HepG2 (cell line): Measurements from ENCODE around the gene ARHGEF40. TPM values are rescaled to one million over a fixed set of nuclear protein-coding genes. Genes with fewer than 3 reads are reported as not detected.

Experiments
- ATAC-seq: fragments of 200-7000 bp; cut with Tn5 transposase; 3 replicates; pipeline ENCODE4 v1.9.1; 2020; ENCODE audit warnings: mild to moderate bottlenecking, moderate library complexity
- BruUV-seq: library from RNA; stranded (reverse); fragments of 400-500 nt; replicated peaks from 2 replicates; lab custom pipeline; 2021; lab: Mats Ljungman, UMichigan
- CTCF ChIA-PET: fragments of 300-600 bp; formaldehyde crosslinking; extraction: SDS; loops from one replicate; lab custom pipeline; 2021; ENCODE audit warnings: low total read pairs, inconsistent platforms, low intra/inter-chr PET ratio; lab: Yijun Ruan, JAX
- POLR2A ChIA-PET: fragments of 350-600 bp; sonication (Branson Sonifier 250); formaldehyde crosslinking; loops from one replicate; lab custom pipeline; 2020; ENCODE audit warnings: antibody characterized with exemption, inconsistent platforms; lab: Yijun Ruan, JAX
- DNase-seq: peaks from one replicate; pipeline ENCODE4 v3.0.0-alpha.2; 2015; ENCODE audit warnings: low spot score
- FAIRE-seq: peaks from 3 replicates; lab custom pipeline; 2011; peaks lifted over from hg19 to GRCh38; lab: Jason Lieb, UNC
- H2AFZ ChIP-seq: one replicate; pipeline ENCODE4 v1.6.1; 2011; ENCODE audit warnings: low read length, inconsistent platforms
- H3K27ac ChIP-seq: fragments of 300-600 bp; 3 replicates; pipeline ENCODE4 v1.8.0; 2011; ENCODE audit warnings: mixed run types, mild to moderate bottlenecking, mixed read lengths, low read length, inconsistent platforms; ENCODE audit not compliant: insufficient read depth; ENCODE audit errors: extremely low read length
- H3K27me3 ChIP-seq, 2 experiments: fragments of 200-600 bp in 1 of 2; 2 replicates in 1 of 2; 3 replicates in 1 of 2; pipeline versions ENCODE4 v1.6.0 to v1.8.0; 2011; ENCODE audit warnings: low read length in 2 of 2, mild to moderate bottlenecking in 2 of 2, moderate library complexity in 2 of 2, inconsistent platforms in 1 of 2; ENCODE audit not compliant: insufficient read depth in 2 of 2, control insufficient read depth in 1 of 2
- H3K36me3 ChIP-seq, 2 experiments: fragments of 200-600 bp in 1 of 2; replicated peaks in 1 of 2; 2 replicates in 1 of 2; 3 replicates in 1 of 2; pipeline versions ENCODE4 v1.5.1 to v1.8.0; 2011; ENCODE audit warnings: low read length in 2 of 2, inconsistent platforms in 1 of 2; ENCODE audit not compliant: insufficient read depth in 2 of 2, control insufficient read depth in 1 of 2
- H3K4me1 ChIP-seq: 2 replicates; pipeline ENCODE4 v1.5.1; 2012; ENCODE audit warnings: low read length, inconsistent platforms; ENCODE audit not compliant: insufficient read depth
- H3K4me2 ChIP-seq: 2 replicates; pipeline ENCODE4 v1.6.0; 2011; ENCODE audit warnings: low read depth, low read length, inconsistent platforms
- H3K4me3 ChIP-seq, 3 experiments: fragments of 200-600 bp in 1 of 3; sonication (generic), shearing (Covaris generic) in 1 of 3; replicated peaks in 1 of 3; 2 replicates each; pipeline ENCODE4 v1.5.1; 2011 to 2016; ENCODE audit warnings: low read length in 3 of 3, inconsistent platforms in 2 of 3, low read depth in 2 of 3, mild to moderate bottlenecking in 2 of 3, control low read depth in 1 of 3, mixed read lengths in 1 of 3; ENCODE audit not compliant: insufficient read depth in 1 of 3
- H3K79me2 ChIP-seq: one replicate; pipeline ENCODE4 v1.6.1; 2011; ENCODE audit warnings: low read length, inconsistent platforms; ENCODE audit not compliant: insufficient read depth
- H3K9ac ChIP-seq: 2 replicates; pipeline ENCODE4 v1.6.0; 2011; ENCODE audit warnings: mild to moderate bottlenecking, low read depth, low read length, inconsistent platforms; ENCODE audit not compliant: insufficient read depth
- H3K9me3 ChIP-seq: 2 replicates; pipeline ENCODE4 v1.5.1; 2012; ENCODE audit warnings: mild to moderate bottlenecking, low read length
- H4K20me1 ChIP-seq: 2 replicates; pipeline ENCODE4 v1.6.0; 2011; ENCODE audit warnings: inconsistent platforms, mild to moderate bottlenecking, low read length, moderate library complexity; ENCODE audit not compliant: insufficient read depth
- ARHGAP35 ChIP-seq: sonication (generic); formaldehyde crosslinking; IDR thresholded peaks from 2 replicates; pipeline ENCODE4 v1.9.0; 2022; ENCODE audit warnings: mild to moderate bottlenecking, inconsistent platforms, moderate library complexity, missing genetic modification reagents, borderline replicate concordance
- GATAD1 ChIP-seq: IDR thresholded peaks from 2 replicates; pipeline ENCODE4 v1.6.1; 2016; ENCODE audit warnings: missing genetic modification reagents, missing compliant biosample characterization
- MXD4 ChIP-seq: IDR thresholded peaks from 2 replicates; pipeline ENCODE4 v1.6.1; 2016; ENCODE audit warnings: mild to moderate bottlenecking, missing biosample characterization, missing genetic modification reagents
- WGBS: methylation state at CpG from one replicate; pipeline ENCODE4 v1.1.6; 2017; ENCODE audit warnings: low lambda C conversion rate; 5-methylcytosine and 5-hydroxymethylcytosine counted together
- in situ Hi-C: cut with HindIII; loops from 2 replicates; pipeline ENCODE4 v1.10.0; 2017; ENCODE audit warnings: low pct_unique_long_range_greater_than_20kb; ENCODE audit not compliant: extremely low pct_ligation_motif_present
- intact Hi-C: fragments of 100-400 bp; cut with micrococcal nuclease; formaldehyde crosslinking; loops from one replicate; pipeline ENCODE4 v1.10.0; 2022; ENCODE audit not compliant: unreplicated experiment
- polyA plus RNA-seq, 8 experiments: library from polyadenylated mRNA; depleted of rRNA in 3 of 8; stranded (reverse) in 7 of 8; unstranded in 1 of 8; fragments of >200 nt; fragmentation: Illumina TruSeq in 4 of 8; extraction: Trizol in 4 of 8; gene quantifications; 2 replicates each; pipeline versions ENCODE4 v1.2.1 to v1.2.3, GENCODE V29; 2011 to 2016; ENCODE audit warnings: low read depth in 4 of 8, missing spikeins in 1 of 8, mixed read lengths in 1 of 8; ENCODE audit not compliant: insufficient read depth in 1 of 8
- total RNA-seq, 5 experiments: library from RNA; depleted of rRNA; stranded (reverse); fragments of >200 nt; fragmentation: Illumina TruSeq; extraction: Trizol; gene quantifications; 2 replicates each; pipeline ENCODE4 v1.2.3, GENCODE V29; 2016; ENCODE audit warnings: low read depth in 1 of 5
- TF ChIP-seq, protein P1 (sequence below), 2 experiments: fragments of 450-650 bp in 1 of 2; sonication (generic) in 1 of 2; formaldehyde crosslinking in 1 of 2; IDR thresholded peaks; 2 replicates each; pipeline versions ENCODE4 v1.6.1 to v1.8.0; 2016 to 2022; ENCODE audit warnings: antibody characterized with exemption in 1 of 2, mild to moderate bottlenecking in 1 of 2, missing genetic modification reagents in 1 of 2
- TF ChIP-seq, protein P2 (sequence below): IDR thresholded peaks from 2 replicates; pipeline ENCODE4 v1.6.1; 2016; ENCODE audit warnings: low read depth, borderline replicate concordance

Gene ARHGEF40
- total and polyA plus RNA-seq, 2 of the 13 experiments (the other 11 are each of a cell fraction or from before 2014, with no cell fraction given), result 28.1 to 78.1 TPM

DNA sequence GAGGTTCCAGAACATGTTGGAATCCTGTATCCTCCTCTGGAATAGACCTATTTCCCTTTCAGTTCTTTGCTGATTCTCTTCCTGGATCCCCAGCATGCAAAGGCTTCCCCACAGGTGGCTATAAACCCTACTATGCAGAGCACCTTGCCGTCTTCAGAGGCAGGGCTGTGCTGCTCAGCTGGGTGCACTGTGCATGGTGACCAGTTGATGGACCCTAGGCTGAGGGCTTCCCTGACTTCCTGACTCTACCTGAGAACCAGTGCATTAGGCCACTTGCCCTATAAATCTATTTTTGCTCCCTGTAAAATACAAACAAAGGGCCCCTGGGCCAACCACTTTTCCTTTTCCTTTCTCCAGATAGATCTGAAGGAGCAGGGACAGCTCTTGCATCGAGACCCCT is 14.3 kb downstream of the ARHGEF40 start:
- ChIA-PET CTCF (no interaction called here), POLR2A (interaction anchor here (1.0 to 4.2 kb wide), 10 partner anchors 8 to 70 kb away, joined by 3 to 47 read pairs (median 5); partner anchors contain the start of genes ARHGEF40 and ZNF219)
- no peak overlapping the region for H3K27ac ChIP-seq
- 84% methylated on average over 2 of the region's 2 CpGs for WGBS
- no peaks in the 10 kb centered on the region for H3K79me2 ChIP-seq
- H3K4me1 ChIP-seq, result peaks cover 22% of the 10 kb centered on the region
- no peak overlapping the region for H3K9ac ChIP-seq
- H2AFZ ChIP-seq, result no peak overlapping the region
- H3K9me3 ChIP-seq, result no peaks in the 10 kb centered on the region
- in situ Hi-C loops (no loop called here), intact Hi-C loops (no loop called here)
- no peak overlapping the region for H3K4me2 ChIP-seq
- no peak for TF ChIP-seq GATAD1 (CRISPR knock-in tag)
- 0 out of 2 replicates have a peak, but pooled peaks have one; percentile 25 for TF ChIP-seq ARHGAP35 (CRISPR knock-in tag)
- TF ChIP-seq, protein P1, sequence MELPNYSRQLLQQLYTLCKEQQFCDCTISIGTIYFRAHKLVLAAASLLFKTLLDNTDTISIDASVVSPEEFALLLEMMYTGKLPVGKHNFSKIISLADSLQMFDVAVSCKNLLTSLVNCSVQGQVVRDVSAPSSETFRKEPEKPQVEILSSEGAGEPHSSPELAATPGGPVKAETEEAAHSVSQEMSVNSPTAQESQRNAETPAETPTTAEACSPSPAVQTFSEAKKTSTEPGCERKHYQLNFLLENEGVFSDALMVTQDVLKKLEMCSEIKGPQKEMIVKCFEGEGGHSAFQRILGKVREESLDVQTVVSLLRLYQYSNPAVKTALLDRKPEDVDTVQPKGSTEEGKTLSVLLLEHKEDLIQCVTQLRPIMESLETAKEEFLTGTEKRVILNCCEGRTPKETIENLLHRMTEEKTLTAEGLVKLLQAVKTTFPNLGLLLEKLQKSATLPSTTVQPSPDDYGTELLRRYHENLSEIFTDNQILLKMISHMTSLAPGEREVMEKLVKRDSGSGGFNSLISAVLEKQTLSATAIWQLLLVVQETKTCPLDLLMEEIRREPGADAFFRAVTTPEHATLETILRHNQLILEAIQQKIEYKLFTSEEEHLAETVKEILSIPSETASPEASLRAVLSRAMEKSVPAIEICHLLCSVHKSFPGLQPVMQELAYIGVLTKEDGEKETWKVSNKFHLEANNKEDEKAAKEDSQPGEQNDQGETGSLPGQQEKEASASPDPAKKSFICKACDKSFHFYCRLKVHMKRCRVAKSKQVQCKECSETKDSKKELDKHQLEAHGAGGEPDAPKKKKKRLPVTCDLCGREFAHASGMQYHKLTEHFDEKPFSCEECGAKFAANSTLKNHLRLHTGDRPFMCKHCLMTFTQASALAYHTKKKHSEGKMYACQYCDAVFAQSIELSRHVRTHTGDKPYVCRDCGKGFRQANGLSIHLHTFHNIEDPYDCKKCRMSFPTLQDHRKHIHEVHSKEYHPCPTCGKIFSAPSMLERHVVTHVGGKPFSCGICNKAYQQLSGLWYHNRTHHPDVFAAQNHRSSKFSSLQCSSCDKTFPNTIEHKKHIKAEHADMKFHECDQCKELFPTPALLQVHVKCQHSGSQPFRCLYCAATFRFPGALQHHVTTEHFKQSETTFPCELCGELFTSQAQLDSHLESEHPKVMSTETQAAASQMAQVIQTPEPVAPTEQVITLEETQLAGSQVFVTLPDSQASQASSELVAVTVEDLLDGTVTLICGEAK (IDR thresholded peaks at IDR 0.05), result no peak
- TF ChIP-seq, protein P1 (CRISPR knock-in tag; IDR thresholded peaks at IDR 0.05), result 0 out of 2 replicates have a peak, but pooled peaks have one; percentile 9
- TF ChIP-seq, protein P2, sequence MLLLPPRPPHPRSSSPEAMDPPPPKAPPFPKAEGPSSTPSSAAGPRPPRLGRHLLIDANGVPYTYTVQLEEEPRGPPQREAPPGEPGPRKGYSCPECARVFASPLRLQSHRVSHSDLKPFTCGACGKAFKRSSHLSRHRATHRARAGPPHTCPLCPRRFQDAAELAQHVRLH (CRISPR knock-in tag), result no peak
- TF ChIP-seq MXD4 (CRISPR knock-in tag), result no peak
- H3K27me3 ChIP-seq, result no peaks in the 10 kb centered on the region
- H4K20me1 ChIP-seq, result no peaks in the 10 kb centered on the region
- DNase-seq (no peak), FAIRE-seq (no peak), ATAC-seq (peak; percentile 20)
- H3K36me3 ChIP-seq, result peaks cover 53 to 74% of the 10 kb centered on the region in 2 experiments
- BruUV-seq, result no TSS peak
- H3K4me3 ChIP-seq, result no peak overlapping the region
